Measurements from ENCODE around the gene PTPRQ.
"Not testable (repeated sequence)": the region's sequence is repeated elsewhere in the genome, so short reads cannot be mapped to it uniquely, and the experiment has no call there.

The PTPRQ gene

GRCh38 chr12:80477521-80478145 lies 33.6 kb downstream of the PTPRQ start:
- not testable (repeated sequence) for DNase-seq

GRCh38 chr12:80484746-80485145 lies 40.7 kb downstream of the PTPRQ start:
- no peak for DNase-seq

- DNase-seq, result no peak
Observed at GRCh38 chr12:80485222-80485987, 41.4 kb downstream of the PTPRQ start.

- DNase-seq, result no peak
Observed at GRCh38 chr12:80490329-80490728, 46.3 kb downstream of the PTPRQ start.

GRCh38 chr12:80491166-80491565 lies 47.1 kb downstream of the PTPRQ start:
- no peak for DNase-seq

DNA sequence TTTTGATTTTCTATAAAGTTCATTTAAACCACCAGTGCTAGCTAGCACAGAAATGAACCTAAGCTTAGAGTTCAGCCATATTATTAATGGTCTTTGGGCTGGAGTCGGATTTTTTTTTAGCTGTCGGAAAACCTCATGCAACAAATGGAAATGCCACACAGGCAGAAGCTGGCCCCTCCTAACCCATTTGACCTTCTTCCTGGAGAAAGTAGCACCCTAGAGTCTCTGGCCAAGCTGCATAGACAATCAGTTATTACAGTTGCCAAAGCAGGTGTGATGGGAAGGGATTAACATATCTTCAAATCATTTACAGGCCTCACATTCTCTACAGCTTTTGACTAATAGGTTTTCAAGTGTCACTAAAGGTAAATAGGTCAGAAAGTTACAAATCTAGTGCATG lies 49.4 kb downstream of the PTPRQ start:
- no peak for DNase-seq

GRCh38 chr12:80494836-80495235 lies 50.8 kb downstream of the PTPRQ start:
- no peak for DNase-seq

DNA sequence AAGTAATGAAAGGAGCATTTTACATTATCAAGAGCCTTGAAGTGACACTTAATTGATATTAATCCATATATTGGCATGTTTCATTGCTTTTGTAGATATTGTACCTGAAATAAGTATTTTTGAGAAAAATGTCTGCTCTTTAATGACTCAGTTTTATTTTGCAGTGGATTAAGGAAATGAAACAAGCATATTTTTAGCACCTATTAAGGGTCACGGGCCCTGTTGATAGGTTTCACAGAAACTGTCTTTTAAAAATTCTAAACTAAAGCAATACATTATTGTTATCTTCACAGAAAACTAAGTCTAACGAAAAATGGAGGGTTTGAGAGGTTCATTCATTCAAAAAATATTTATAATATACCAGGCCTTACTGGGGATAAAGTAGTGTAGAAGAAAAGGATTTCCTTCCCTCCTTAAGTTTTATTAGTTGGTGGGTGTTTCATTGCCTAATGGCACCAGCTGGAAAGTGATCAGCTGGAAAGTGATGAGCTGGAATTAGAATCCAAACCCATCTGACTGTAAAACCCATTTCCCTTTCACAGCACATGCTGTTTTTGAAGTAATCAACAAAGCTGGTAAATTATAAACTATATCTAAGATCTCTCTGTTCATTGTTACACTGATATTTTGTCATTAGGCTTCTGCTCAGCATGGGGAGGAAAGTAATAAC lies 54.2 kb downstream of the PTPRQ start:
- DNase-seq, result no peak

GRCh38 chr12:80504389-80505163 lies 60.5 kb downstream of the PTPRQ start:
- no peak for DNase-seq

GRCh38 chr12:80509781-80510556 lies 65.9 kb downstream of the PTPRQ start:
- DNase-seq, result no peak

DNA sequence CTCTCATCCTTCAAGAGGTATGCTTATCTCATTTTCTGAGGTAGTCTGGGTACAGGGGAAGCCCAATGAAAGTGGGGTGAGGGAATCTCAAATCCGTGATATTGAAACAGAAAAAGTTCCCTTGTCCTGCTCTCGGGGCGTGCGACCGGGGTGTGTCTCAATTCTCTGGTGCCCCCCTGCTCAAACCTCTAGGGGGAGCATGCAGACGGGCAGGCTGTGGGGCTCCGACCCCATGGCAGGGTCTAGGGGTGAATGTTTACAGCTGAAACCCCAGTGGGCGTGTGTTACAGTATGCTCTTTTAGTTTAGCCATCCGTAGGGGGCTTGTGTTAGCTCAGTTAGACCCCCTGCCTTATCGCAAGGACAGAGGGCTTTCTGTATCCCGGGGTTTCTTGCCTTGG lies 68.7 kb downstream of the PTPRQ start:
- DNase-seq, result no peak

DNA sequence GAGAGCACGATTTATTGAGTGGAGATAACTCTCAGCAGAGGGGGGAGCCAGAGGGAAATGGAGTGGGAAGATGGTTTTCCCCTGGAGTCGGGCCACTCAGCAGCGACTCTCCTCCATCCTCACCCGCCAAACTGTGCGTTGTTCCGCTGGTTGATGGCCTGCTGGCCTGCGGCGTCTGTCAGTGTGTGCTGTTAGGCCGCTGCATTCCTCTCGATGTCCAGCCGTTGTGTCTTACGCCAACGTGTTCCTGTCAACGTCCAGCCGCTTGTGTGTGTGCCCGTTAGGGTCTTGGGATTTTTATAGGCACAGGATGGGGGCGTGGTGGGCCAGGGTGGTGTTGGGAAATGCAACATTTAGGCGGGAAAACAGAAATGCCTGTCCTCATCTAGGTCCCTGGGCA lies 69.2 kb downstream of the PTPRQ start:
- no peak for DNase-seq

DNA sequence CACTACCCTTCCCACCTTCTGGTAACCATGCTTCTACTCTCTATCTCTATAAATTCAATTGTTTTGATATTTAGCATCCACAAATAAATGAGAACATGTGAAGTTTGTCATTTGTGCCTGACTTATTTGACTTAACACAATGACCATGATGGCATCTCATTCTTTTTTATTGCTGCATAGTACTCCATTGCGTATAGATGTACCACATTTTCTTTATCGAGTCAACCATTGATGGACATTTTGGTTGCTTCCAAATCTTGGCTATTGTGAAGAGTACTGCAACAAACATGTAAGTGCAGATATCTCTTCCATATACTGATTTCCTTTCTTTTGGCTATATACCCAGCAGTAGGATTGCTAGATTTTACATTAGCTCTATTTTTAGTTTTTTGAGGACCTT lies 73.6 kb downstream of the PTPRQ start:
- DNase-seq, result no peak

GRCh38 chr12:80531646-80532045 lies 87.6 kb downstream of the PTPRQ start:
- DNase-seq, result no peak

GRCh38 chr12:80539029-80539428 lies 95.0 kb downstream of the PTPRQ start:
- DNase-seq, result no peak

DNA sequence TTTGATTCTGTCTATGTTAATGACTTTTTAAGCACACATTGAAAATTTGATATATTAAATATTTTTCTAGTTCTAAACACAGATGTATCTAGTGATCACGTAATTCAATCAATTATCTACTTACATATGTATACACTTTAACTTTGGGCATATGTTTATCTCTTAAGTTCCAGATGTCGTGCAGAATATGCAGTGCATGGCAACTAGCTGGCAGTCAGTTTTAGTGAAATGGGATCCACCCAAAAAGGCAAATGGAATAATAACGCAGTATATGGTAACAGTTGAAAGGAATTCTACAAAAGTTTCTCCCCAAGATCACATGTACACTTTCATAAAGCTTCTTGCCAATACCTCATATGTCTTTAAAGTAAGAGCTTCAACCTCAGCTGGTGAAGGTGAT lies 105.3 kb downstream of the PTPRQ start:
- DNase-seq, result no peak

- no peak for DNase-seq
Observed at GRCh38 chr12:80551897-80552296, 107.9 kb downstream of the PTPRQ start.

DNA sequence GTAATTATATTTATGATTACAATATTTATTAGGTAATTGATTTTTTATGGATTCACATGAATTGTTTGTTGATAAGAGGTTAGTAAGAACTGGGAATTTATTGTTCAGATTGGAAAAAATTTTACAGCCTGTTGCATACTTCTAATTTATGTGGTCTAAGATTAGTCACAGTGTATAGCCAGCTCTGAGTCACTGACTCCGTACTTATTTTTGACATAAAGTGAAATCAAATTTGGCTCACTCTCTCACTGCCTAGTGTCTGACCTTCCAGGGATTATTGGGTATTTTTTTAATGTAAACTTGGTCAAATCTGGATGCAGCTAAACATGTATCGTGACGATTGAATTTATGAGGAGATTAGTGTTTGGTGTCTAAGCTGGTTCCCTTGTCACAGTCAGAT lies 109.3 kb downstream of the PTPRQ start:
- DNase-seq, result no peak

DNA sequence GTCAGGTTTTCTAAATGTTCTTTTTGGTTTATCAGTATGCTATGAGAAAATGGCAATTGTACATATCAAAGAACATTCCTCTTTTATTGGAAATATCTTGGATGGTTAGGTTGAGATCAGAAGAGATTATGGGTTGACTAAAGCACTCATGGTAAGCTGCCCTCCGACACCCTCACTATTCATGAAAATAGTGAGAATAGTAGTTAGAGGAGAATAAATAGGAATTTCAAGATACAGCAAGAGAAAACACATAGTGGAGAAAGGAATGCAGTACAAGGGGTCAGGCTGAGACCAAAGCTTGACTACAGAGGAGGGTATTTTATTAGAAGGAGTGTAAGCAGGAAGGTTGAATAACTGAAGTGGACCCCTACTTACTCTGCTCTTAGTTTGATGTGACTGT lies 112.5 kb downstream of the PTPRQ start:
- no peak for DNase-seq

- no peak for DNase-seq
Observed at GRCh38 chr12:80559766-80560165, 115.7 kb downstream of the PTPRQ start.

- DNase-seq, result no peak
Observed at GRCh38 chr12:80565271-80565670, 121.2 kb downstream of the PTPRQ start.

DNA sequence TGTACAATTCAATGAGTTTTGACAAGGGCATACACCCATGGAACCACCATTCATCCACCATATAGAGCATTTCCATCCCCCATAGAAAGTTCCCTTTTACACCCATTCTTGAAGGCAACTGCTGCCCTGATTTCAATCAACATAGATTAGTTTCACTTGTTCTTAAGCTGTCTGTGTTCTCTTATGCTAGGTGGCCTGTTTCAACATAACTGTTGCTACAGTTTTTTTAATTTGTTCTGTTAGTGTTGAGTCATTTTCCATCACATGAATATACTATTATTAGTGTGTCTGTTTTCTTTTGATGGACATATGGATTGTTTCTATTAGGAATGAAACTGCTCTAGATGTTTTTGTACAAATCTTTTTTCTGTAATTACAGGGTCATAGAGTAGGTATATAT lies 123.4 kb downstream of the PTPRQ start:
- no peak for DNase-seq
